MCF 10A (cell line): Measurements from ENCODE around the gene OSCP1. TPM values are rescaled to one million over a fixed set of nuclear protein-coding genes. Genes with fewer than 3 reads are reported as not detected.

Source experiments
- BruUV-seq: library from RNA; stranded (reverse); fragments of 400-500 nt; replicated peaks from 2 replicates; lab custom pipeline; 2021; lab: Mats Ljungman, UMichigan
- CTCF ChIA-PET: fragments of 300-600 bp; sonication (Branson Sonifier 250); formaldehyde crosslinking; extraction: SDS; loops from one replicate; lab custom pipeline; 2021; ENCODE audit warnings: antibody characterized with exemption, inconsistent platforms; lab: Yijun Ruan, JAX
- POLR2A ChIA-PET: fragments of 300-600, 350-650 bp; sonication (Branson Sonifier 250); formaldehyde crosslinking; extraction: SDS; loops from one replicate; lab custom pipeline; 2020; ENCODE audit warnings: antibody characterized with exemption, inconsistent platforms; lab: Yijun Ruan, JAX
- DNase-seq: peaks from one replicate; pipeline ENCODE4 v3.0.0-alpha.2; 2018; ENCODE audit not compliant: unreplicated experiment
- H3K27ac Mint-ChIP-seq: one replicate; pipeline ENCODE4 v1.8.0; 2022; ENCODE audit warnings: mild to moderate bottlenecking, low read depth, mixed read lengths; ENCODE audit not compliant: unreplicated experiment
- H3K27me3 Mint-ChIP-seq: one replicate; pipeline ENCODE4 v1.8.0; 2022; ENCODE audit warnings: mixed read lengths; ENCODE audit not compliant: insufficient read depth, unreplicated experiment
- H3K36me3 Mint-ChIP-seq: one replicate; pipeline ENCODE4 v1.8.0; 2022; ENCODE audit warnings: mild to moderate bottlenecking, moderate library complexity, mixed read lengths; ENCODE audit not compliant: insufficient read depth, unreplicated experiment
- H3K4me1 Mint-ChIP-seq: one replicate; pipeline ENCODE4 v1.8.0; 2022; ENCODE audit warnings: mixed read lengths; ENCODE audit not compliant: insufficient read depth, unreplicated experiment
- H3K4me3 Mint-ChIP-seq: one replicate; pipeline ENCODE4 v1.8.0; 2022; ENCODE audit warnings: mild to moderate bottlenecking, moderate library complexity, mixed read lengths; ENCODE audit not compliant: unreplicated experiment
- H3K9me3 Mint-ChIP-seq: one replicate; pipeline ENCODE4 v1.8.0; 2022; ENCODE audit warnings: mixed read lengths; ENCODE audit not compliant: unreplicated experiment
- intact Hi-C: fragments of 100-400 bp; cut with micrococcal nuclease; formaldehyde crosslinking; loops from 2 replicates; pipeline ENCODE4 v1.14.1; 2022
- total RNA-seq: library from RNA; stranded (reverse); gene quantifications from 2 replicates; pipeline ENCODE4 v1.2.3, GENCODE V29; 2022
- TF ChIP-seq, protein P1 (sequence below): fragments of 200-600 bp; IDR thresholded peaks from one replicate; pipeline ENCODE4 v1.8.0; 2022; ENCODE audit warnings: antibody characterized with exemption, mild to moderate bottlenecking; ENCODE audit not compliant: unreplicated experiment

OSCP1 gene
- total RNA-seq, 1 experiment from 2014 or later: 7.6 TPM

DNA sequence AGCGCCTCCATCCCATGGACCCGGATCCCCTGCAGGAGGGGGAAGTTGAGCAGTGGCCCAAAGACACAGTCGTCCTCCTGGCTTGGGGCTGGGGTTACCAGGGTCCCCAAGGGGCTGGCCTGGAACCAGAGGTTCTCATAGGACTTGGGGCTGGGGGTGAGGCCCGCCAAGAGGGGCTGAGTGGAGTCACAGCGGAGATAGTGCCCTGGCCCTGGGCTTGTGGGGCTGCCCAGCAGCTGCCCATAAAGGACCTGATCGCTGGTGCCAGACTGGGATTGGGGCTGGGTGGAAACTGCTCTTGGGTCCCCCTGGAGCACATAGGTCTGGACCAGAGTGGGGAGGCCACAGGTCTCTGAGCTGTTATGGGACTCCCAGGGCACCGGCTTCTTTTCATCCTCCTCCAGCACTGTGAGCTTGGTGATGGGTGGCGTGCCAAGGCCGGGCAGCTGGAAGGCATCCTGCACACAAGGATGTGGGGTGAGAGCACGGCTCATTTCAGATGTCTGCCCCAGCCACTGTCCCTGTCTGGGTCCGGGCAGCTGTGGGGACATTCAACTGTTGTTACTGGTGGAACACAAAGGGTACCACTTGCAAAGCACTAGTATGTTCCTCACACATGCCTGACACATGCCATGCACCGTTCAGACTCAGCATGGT, 16.2 kb upstream of the OSCP1 start:
- BruUV-seq: no TSS peak
- Mint-ChIP-seq H3K27me3 (no peaks in the 10 kb centered on the region), H3K9me3 (no peaks in the 10 kb centered on the region), H3K36me3 (peaks cover under 1% of the 10 kb centered on the region), H3K4me1 (peaks cover 9% of the 10 kb centered on the region), H3K27ac (peak overlapping the region; percentile 97), H3K4me3 (no peak overlapping the region)
- ChIA-PET CTCF (interaction anchor here (0.6 kb wide), 3 partner anchors 333 to 459 kb away, joined by 3 to 4 read pairs (median 3); no protein-coding TSS in a partner anchor), POLR2A (no interaction called here)
- TF ChIP-seq, protein P1, sequence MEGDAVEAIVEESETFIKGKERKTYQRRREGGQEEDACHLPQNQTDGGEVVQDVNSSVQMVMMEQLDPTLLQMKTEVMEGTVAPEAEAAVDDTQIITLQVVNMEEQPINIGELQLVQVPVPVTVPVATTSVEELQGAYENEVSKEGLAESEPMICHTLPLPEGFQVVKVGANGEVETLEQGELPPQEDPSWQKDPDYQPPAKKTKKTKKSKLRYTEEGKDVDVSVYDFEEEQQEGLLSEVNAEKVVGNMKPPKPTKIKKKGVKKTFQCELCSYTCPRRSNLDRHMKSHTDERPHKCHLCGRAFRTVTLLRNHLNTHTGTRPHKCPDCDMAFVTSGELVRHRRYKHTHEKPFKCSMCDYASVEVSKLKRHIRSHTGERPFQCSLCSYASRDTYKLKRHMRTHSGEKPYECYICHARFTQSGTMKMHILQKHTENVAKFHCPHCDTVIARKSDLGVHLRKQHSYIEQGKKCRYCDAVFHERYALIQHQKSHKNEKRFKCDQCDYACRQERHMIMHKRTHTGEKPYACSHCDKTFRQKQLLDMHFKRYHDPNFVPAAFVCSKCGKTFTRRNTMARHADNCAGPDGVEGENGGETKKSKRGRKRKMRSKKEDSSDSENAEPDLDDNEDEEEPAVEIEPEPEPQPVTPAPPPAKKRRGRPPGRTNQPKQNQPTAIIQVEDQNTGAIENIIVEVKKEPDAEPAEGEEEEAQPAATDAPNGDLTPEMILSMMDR: no peak
- DNase-seq: no peak
- intact Hi-C loops: no loop called here

DNA sequence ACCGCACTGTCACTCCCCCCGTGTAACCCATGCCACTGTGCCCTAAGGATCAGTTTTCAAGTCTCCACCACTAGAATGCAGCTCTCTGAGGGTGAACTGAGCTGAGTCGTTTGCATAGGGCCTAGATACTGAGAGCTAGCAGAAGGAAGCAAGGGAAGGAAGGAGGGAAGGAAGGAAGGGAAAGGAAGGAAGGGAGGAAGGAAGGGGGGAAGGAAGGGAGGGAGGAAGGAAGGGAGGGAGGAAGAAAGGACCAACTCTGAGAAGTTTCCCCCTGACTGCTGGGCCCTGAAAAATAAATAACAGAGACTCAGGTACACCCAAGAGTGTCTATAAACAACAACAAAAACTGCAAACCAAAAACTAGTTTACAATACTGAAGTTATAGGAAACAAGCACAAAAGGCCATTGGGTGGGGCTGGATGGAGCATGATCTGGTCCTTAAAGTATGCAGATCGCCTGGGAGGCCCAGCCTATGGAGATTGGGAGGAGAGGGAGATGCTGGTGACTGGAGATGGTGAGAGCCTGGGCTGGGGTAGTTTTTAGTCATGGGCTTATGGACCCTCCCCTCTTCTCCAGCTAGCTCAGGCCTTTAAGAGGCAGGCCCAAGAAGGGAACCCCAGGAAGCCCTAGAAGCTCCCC, 15.6 kb upstream of the OSCP1 start:
- Mint-ChIP-seq H3K4me1 (peaks cover 9% of the 10 kb centered on the region), H3K4me3 (no peak overlapping the region), H3K36me3 (peaks cover 7% of the 10 kb centered on the region), H3K9me3 (no peaks in the 10 kb centered on the region), H3K27me3 (no peaks in the 10 kb centered on the region), H3K27ac (peak overlapping the region; percentile 97)
- no peak for DNase-seq
- ChIA-PET POLR2A (interaction anchor here (0.5 to 2.1 kb wide), 3 partner anchors 9 to 77 kb away, joined by 3 to 7 read pairs (median 4); no protein-coding TSS in a partner anchor), CTCF (interaction anchor here (0.6 to 0.7 kb wide), 4 partner anchors 332 to 1049 kb away, joined by 3 to 4 read pairs (median 4); no protein-coding TSS in a partner anchor)
- TF ChIP-seq, protein P1: no peak
- intact Hi-C loops: no loop called here
- no TSS peak for BruUV-seq

DNA sequence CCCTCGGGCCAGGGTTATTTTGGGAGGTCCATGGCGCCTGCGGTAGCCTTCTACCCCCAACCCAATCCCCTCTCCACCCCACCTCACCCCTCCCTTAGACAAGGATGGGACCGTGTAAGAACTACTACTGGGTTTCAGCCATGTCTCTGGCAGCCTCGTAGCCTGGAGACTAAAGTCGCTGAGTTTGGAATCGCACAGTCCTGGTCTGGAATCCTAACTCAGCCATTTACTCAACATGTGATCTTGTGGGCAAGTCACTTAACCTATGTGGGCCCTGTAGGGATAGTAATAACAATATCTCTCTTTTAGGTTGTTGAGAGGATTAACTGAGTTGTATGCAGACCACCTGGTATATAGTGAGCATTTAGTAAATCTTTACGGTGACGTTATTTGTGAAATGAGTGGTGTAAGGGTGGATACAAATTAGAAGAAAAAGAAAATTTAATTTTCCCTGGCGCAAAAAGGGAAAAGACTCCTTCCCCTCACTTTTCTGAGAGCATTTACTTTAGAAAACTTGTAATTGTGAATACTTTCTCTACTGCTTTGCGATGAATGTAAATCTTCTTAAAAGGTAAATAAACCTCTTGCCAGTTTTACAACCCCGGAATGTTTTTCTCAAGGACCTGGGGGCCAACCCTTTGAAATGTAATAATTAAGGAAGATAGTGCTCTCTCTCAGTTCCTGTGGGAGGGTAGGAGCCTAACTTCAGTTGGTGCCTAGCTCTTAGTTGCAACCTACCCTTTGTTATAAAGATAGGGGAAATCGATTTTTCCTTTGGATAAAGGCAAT, 14.5 kb upstream of the OSCP1 start:
- Mint-ChIP-seq H3K9me3 (no peaks in the 10 kb centered on the region), H3K36me3 (peaks cover 14% of the 10 kb centered on the region), H3K27ac (peak overlapping the region; percentile 97), H3K4me3 (peak overlapping the region; percentile 99), H3K27me3 (no peaks in the 10 kb centered on the region), H3K4me1 (peaks cover 9% of the 10 kb centered on the region)
- intact Hi-C loops: no loop called here
- POLR2A ChIA-PET: interaction anchor here (0.5 to 2.4 kb wide), 20 partner anchors 9 to 1599 kb away, joined by 3 to 47 read pairs (median 4); partner anchors contain the start of genes OSCP1, TRAPPC3 and UTP11
- CTCF ChIA-PET: interaction anchor here (0.7 to 1.5 kb wide), 3 partner anchors 10 to 1050 kb away, joined by 4 read pairs; no protein-coding TSS in a partner anchor
- TF ChIP-seq, protein P1: no peak
- no peak for DNase-seq
- TSS peak; percentile 96 for BruUV-seq
